Pancreas (tissue), 10 donors: Measurements from ENCODE around the gene RIPOR3. TPM values are rescaled to one million over a fixed set of nuclear protein-coding genes. Genes with fewer than 3 reads are reported as not detected.

Experiments
- ATAC-seq, 4 donors: fragments of 200-7000 bp; cut with Tn5 transposase; one replicate each; pipeline versions ENCODE4 v1.8.0 to v1.9.1; 2020; ENCODE audit warnings: mild to moderate bottlenecking in 4 of 4, moderate library complexity in 4 of 4
- DNase-seq, 6 donors: peaks; one replicate each; pipeline ENCODE4 v3.0.0-alpha.2; 2020
- FAIRE-seq: peaks from 2 replicates; lab custom pipeline; 2012; peaks lifted over from hg19 to GRCh38; lab: Jason Lieb, UNC
- H3K27ac ChIP-seq, 4 donors: fragments of 200-600 bp; sonication (generic); 1 replicate in 3 of 4; 2 replicates in 1 of 4; pipeline versions ENCODE4 v1.5.0 to v1.8.0; 2020
- H3K27me3 ChIP-seq, 4 donors: fragments of 200-600 bp; one replicate each; pipeline ENCODE4 v1.8.0; 2021
- H3K36me3 ChIP-seq, 3 donors: fragments of 200-600 bp; sonication (generic) in 1 of 3; one replicate each; pipeline versions ENCODE4 v1.5.0 to v1.8.0; 2020 to 2021
- H3K4me1 ChIP-seq, 3 donors: fragments of 200-600 bp; one replicate each; pipeline ENCODE4 v1.8.0; 2021
- H3K4me3 ChIP-seq, 4 donors: fragments of 200-600 bp; sonication (generic) in 2 of 4; one replicate each; pipeline versions ENCODE4 v1.5.0 to v1.8.0; 2020 to 2021
- H3K9me3 ChIP-seq, 4 donors: fragments of 200-600 bp; one replicate each; pipeline ENCODE4 v1.8.0; 2021
- WGBS, 2 donors: extraction: QIAGEN DNeasy Blood & Tissue Kit; methylation state at CpG; one replicate each; pipeline ENCODE4 v1.1.7; 2013; 5-methylcytosine and 5-hydroxymethylcytosine counted together
- intact Hi-C, 3 donors: fragments of 100-400 bp; cut with DNase I; formaldehyde crosslinking; loops; one replicate each; pipeline versions ENCODE4 v1.11.1 to v1.14.2; 2022
- polyA plus RNA-seq, 2 donors: library from polyadenylated mRNA; stranded (reverse); fragments of 200-250 nt; gene quantifications; one replicate each; pipeline ENCODE4 v1.2.3, GENCODE V29; 2013
- total RNA-seq, 6 donors: library from RNA; stranded (reverse); fragmentation: NEBNext Ultra II Directional in 4 of 6; extraction: Animal tissue kit (Norgen Biotek cat#: 25700) in 4 of 6; gene quantifications; one replicate each; pipeline versions ENCODE4 v1.2.1 to v1.2.4, GENCODE V29; 2021 to 2023
- TF ChIP-seq, protein P1 (sequence below), 4 donors: fragments of 200-600 bp; sonication (generic) in 3 of 4; IDR thresholded peaks; one replicate each; pipeline versions ENCODE4 v1.5.0 to v1.8.0; 2021; ENCODE audit warnings: antibody characterized with exemption in 4 of 4
- donor health status: healthy with polysubstance abuse.
- donor health status: DM: no; HTN: no; CAD: no; lungs with moderate emphysema.
- donor health status: DM: no; HTN: no; CAD: no.
- donor health status: control.
- donor health status: control.
- donor health status: Bipolar disorder and iron deficiency.
- donor health status: DM: yes; HTN: yes; CAD: no.
- donor health status: DM: no; HTN: no; CAD: no.
- donor health status: DM: no; HTN: no; CAD: no.
- donor health status: DM: yes; HTN: yes; CAD: no.

The RIPOR3 gene
- total and polyA plus RNA-seq, 8 donors = 0.67 to 11.3 (median 2.1) TPM

DNA sequence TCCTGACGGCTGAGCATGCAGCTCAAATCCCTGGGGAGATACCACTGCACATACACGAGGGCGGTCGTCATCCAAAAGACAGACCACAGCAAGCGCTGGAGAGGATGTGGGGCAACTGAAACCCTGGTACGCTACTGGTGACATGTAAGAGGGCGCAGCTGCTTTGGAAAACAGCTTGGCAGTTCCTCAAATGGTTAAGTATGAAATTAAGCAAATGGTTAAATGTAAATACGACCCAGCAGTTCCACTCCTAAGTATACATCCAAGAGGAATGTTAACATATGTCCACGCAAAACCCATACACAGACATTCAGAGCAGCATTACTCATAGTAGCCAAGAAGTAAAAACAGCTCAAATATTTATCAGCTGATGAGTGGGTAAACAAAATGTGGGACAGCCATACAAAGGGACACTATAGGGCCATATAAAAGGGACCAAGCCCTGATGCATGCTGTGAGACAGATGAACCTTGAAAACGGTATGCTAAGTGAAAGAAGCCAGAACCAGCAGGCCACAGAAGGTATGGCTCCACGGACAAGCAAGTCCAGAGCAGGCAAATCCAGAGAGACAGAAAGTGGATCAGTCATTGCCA, 38.5 kb downstream of the RIPOR3 start:
- H3K9me3 ChIP-seq = no peaks in the 10 kb centered on the region
- DNase-seq (no peak), ATAC-seq (no peak), FAIRE-seq (no peak)
- no peak overlapping the region for H3K4me3 ChIP-seq
- no peaks in the 10 kb centered on the region for H3K36me3 ChIP-seq
- TF ChIP-seq, protein P1, sequence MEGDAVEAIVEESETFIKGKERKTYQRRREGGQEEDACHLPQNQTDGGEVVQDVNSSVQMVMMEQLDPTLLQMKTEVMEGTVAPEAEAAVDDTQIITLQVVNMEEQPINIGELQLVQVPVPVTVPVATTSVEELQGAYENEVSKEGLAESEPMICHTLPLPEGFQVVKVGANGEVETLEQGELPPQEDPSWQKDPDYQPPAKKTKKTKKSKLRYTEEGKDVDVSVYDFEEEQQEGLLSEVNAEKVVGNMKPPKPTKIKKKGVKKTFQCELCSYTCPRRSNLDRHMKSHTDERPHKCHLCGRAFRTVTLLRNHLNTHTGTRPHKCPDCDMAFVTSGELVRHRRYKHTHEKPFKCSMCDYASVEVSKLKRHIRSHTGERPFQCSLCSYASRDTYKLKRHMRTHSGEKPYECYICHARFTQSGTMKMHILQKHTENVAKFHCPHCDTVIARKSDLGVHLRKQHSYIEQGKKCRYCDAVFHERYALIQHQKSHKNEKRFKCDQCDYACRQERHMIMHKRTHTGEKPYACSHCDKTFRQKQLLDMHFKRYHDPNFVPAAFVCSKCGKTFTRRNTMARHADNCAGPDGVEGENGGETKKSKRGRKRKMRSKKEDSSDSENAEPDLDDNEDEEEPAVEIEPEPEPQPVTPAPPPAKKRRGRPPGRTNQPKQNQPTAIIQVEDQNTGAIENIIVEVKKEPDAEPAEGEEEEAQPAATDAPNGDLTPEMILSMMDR (IDR thresholded peaks at IDR 0.05) = no peak
- 80 to 82% methylated on average over 11 of the region's 11 CpGs for WGBS, 2 donors
- H3K27me3 ChIP-seq = no peaks in the 10 kb centered on the region
- intact Hi-C loops = no loop called here
- no peak overlapping the region for H3K27ac ChIP-seq
- peaks cover 0 to under 1% (median 0%) of the 10 kb centered on the region in 3 donors for H3K4me1 ChIP-seq

DNA sequence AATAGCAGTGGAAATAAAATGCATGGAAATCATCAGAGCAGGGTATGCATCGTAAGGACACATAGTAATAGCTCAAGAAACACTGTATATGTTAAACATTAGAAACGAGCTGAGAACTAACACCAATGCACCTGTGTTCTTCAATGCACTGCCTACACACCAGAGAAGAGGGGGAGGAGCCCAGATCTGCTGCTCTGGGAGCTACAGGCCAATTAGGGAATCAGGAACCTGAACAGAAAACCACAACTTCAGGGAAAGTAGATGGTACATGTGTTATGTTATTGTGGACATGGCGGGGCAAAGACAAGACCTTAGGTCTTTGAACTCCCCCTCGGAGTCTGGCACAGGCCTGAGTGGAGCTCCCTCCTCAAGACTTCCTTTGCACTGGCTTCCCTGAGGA, 39.7 kb downstream of the RIPOR3 start:
- DNase-seq (no peak), ATAC-seq (no peak), FAIRE-seq (no peak)
- Histone ChIP-seq H3K27ac (no peak overlapping the region), H3K4me3 (no peak overlapping the region), H3K9me3 (no peaks in the 10 kb centered on the region), H3K36me3 (no peaks in the 10 kb centered on the region), H3K4me1 (no peaks in the 10 kb centered on the region), H3K27me3 (no peaks in the 10 kb centered on the region)
- 84 to 88% methylated on average over 4 of the region's 4 CpGs for WGBS, 2 donors
- TF ChIP-seq, protein P1 (IDR thresholded peaks at IDR 0.05) = no peak
- intact Hi-C loops = no loop called here

DNA sequence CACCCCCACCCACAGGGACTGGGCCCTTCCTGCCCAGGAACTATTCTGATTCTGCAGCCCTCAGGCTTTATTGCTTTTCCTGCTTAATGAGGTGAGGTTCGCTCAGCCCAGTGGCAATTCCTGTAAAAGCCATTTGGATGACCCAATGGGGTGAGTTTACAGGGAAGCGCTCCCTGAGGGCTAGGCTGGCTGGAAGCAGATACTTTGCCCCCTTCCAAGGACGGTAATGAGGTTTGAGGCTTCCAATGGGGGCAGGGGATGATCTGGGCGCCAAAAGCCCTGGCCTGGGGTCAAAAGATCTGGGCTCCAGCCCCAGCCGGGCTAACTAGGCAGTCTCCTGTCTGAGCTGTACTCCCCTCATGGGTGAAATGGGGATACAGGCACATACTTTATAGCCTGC, 41.8 kb downstream of the RIPOR3 start:
- no peak for DNase-seq
- TF ChIP-seq, protein P1 (IDR thresholded peaks at IDR 0.05) = no peak
- intact Hi-C loops = no loop called here
- Histone ChIP-seq H3K27me3 (no peaks in the 10 kb centered on the region), H3K27ac (no peak overlapping the region), H3K9me3 (no peaks in the 10 kb centered on the region), H3K36me3 (no peaks in the 10 kb centered on the region), H3K4me1 (peaks cover 0 to 5% (median 4%) of the 10 kb centered on the region in 3 donors), H3K4me3 (no peak overlapping the region)
- ATAC-seq = no peak
- FAIRE-seq = no peak
- 77 to 85% methylated on average over 5 of the region's 5 CpGs for WGBS, 2 donors

DNA sequence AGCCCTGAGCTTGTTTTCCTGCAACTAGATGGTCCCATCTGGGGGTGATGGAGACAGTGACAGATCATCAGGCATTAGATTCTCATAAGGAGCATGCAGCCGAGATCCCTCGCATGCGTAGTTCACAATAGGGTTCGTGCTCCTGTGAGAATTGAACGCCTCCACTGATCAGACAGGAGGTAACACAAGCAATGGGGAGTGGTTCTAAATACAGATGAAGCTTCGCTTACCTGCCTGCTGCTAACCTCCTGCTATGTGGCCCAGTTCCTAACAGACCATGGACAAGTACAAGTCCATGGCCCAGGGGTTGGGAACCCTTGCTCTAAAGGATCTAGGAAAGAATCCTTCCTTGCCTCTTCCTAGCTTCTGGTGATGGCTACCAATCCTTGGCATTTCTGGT, 42.7 kb downstream of the RIPOR3 start:
- H3K9me3 ChIP-seq = no peaks in the 10 kb centered on the region
- intact Hi-C loops = no loop called here
- no peaks in the 10 kb centered on the region for H3K36me3 ChIP-seq
- no peak for DNase-seq
- H3K27me3 ChIP-seq = no peaks in the 10 kb centered on the region
- TF ChIP-seq, protein P1 (IDR thresholded peaks at IDR 0.05) = no peak
- WGBS, 2 donors = 97 to 98% methylated on average over 6 of the region's 6 CpGs
- no peak for FAIRE-seq
- H3K27ac ChIP-seq = no peak overlapping the region
- peaks cover 0 to 5% (median 4%) of the 10 kb centered on the region in 3 donors for H3K4me1 ChIP-seq
- no peak overlapping the region for H3K4me3 ChIP-seq
- no peak for ATAC-seq

DNA sequence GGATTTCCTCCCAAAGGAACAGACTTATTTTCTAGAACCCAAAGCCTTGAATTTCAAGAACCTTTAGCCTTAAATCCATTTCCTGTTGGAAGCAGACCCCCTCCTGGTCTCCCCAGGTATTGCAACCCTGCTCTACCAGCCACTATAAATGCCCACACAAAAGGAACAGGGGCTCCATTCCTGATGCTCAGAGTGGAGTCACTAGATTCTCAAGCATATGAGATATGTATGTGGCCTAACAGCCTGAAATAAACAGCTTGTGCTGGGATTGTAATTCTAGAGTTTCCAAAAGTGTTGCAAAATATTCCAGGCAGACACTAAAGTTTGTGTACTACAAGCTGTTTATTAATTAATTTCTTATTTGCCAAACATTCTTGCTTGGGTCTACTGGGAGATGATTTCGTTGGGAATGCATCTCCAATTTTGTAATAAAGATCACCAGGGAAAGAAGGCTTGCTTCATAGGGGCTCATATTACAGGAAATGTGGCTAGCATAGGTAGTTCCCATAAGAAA, 44.8 kb downstream of the RIPOR3 start:
- H3K27ac ChIP-seq = peak overlapping the region in 3 of 4 donors; percentile 15 to 61 (median 54)
- no peaks in the 10 kb centered on the region for H3K36me3 ChIP-seq
- H3K4me3 ChIP-seq = no peak overlapping the region
- peaks cover 0 to 5% (median 4%) of the 10 kb centered on the region in 3 donors for H3K4me1 ChIP-seq
- peak in 2 of 4 donors; percentile 12 to 39 for ATAC-seq
- H3K9me3 ChIP-seq = no peaks in the 10 kb centered on the region
- no peak for DNase-seq
- no peak for FAIRE-seq
- 63 to 78% methylated on average over 1 of the region's 1 CpG for WGBS, 2 donors
- intact Hi-C loops = no loop called here
- no peaks in the 10 kb centered on the region for H3K27me3 ChIP-seq
- TF ChIP-seq, protein P1 (IDR thresholded peaks at IDR 0.05) = peak in 1 of 4 donors; percentile 13
